ENCODE data around the gene PACS1.
A peak's percentile ranks its signal among the peaks of the same experiment; 100 is the strongest.

PACS1 gene

GRCh38 chr11:66050581-66051231 is 19.4 kb upstream of the PACS1 start:
- DNase-seq (ENCODE audit: low read depth in 2 of 2): no peak

- no peak for DNase-seq (ENCODE audit: low read depth in 2 of 2)
Measured at GRCh38 chr11:66051371-66051765, 18.7 kb upstream of the PACS1 start.

- peak; percentile 92 to 94 for DNase-seq (ENCODE audit: low read depth in 2 of 2)
Measured at GRCh38 chr11:66051766-66052663, 18.1 kb upstream of the PACS1 start, which contains the start of gene SF3B2. Gene SF3B2, plus strand, starts transcription at chr11:66052364. Its CDS starts 21 bp downstream, at chr11:66052385.

GRCh38 chr11:66052664-66052982 is 17.4 kb upstream of the PACS1 start:
- DNase-seq (ENCODE audit: low read depth in 2 of 2): no peak

- DNase-seq (ENCODE audit: low read depth in 2 of 2): no peak
Measured at GRCh38 chr11:66055021-66055420, 15.1 kb upstream of the PACS1 start.

GRCh38 chr11:66056501-66056900 is 13.6 kb upstream of the PACS1 start:
- no peak for DNase-seq (ENCODE audit: low read depth in 2 of 2)

- DNase-seq (ENCODE audit: low read depth in 2 of 2): no peak
Measured at GRCh38 chr11:66059966-66060680, 9.9 kb upstream of the PACS1 start.

GRCh38 chr11:66061268-66061667 is 8.8 kb upstream of the PACS1 start:
- no peak for DNase-seq (ENCODE audit: low read depth in 2 of 2)

GRCh38 chr11:66062408-66062807 is 7.7 kb upstream of the PACS1 start:
- DNase-seq (ENCODE audit: low read depth in 2 of 2): no peak

- no peak for DNase-seq (ENCODE audit: low read depth in 2 of 2)
Measured at GRCh38 chr11:66063900-66064299, 6.2 kb upstream of the PACS1 start.

GRCh38 chr11:66064571-66064970 is 5.5 kb upstream of the PACS1 start:
- no peak for DNase-seq (ENCODE audit: low read depth in 2 of 2)

GRCh38 chr11:66066751-66067150 is 3.3 kb upstream of the PACS1 start:
- DNase-seq (ENCODE audit: low read depth in 2 of 2): no peak

GRCh38 chr11:66067640-66068039 is 2.4 kb upstream of the PACS1 start:
- no peak for DNase-seq (ENCODE audit: low read depth in 2 of 2)

GRCh38 chr11:66068154-66068821 is 1.8 kb upstream of the PACS1 start:
- peak; percentile 71 to 73 for DNase-seq (ENCODE audit: low read depth in 2 of 2)

GRCh38 chr11:66068923-66069714 is 953 bp upstream of the PACS1 start:
- DNase-seq (ENCODE audit: low read depth in 2 of 2): no peak

- DNase-seq (ENCODE audit: low read depth in 2 of 2): no peak
Measured at GRCh38 chr11:66070604-66071380, 720 bp downstream of the PACS1 start.

- no peak for DNase-seq (ENCODE audit: low read depth in 2 of 2)
Measured at GRCh38 chr11:66071381-66071801, 1.3 kb downstream of the PACS1 start.

GRCh38 chr11:66072081-66072480 is 2.0 kb downstream of the PACS1 start:
- DNase-seq (ENCODE audit: low read depth in 2 of 2): no peak

- no peak for DNase-seq (ENCODE audit: low read depth in 2 of 2)
Measured at GRCh38 chr11:66072518-66072917, 2.4 kb downstream of the PACS1 start.

GRCh38 chr11:66073669-66074068 is 3.6 kb downstream of the PACS1 start:
- DNase-seq (ENCODE audit: low read depth in 2 of 2): no peak
